Measurements from ENCODE around the gene OR2AT4. TPM values are rescaled to one million over a fixed set of nuclear protein-coding genes. Genes with fewer than 3 reads are reported as not detected.
"Not testable (repeated sequence)": the region's sequence is repeated elsewhere in the genome, so short reads cannot be mapped to it uniquely, and the experiment has no call there.

Gene OR2AT4
- total RNA-seq, 6 donors from 2014 or later: not detected

DNA sequence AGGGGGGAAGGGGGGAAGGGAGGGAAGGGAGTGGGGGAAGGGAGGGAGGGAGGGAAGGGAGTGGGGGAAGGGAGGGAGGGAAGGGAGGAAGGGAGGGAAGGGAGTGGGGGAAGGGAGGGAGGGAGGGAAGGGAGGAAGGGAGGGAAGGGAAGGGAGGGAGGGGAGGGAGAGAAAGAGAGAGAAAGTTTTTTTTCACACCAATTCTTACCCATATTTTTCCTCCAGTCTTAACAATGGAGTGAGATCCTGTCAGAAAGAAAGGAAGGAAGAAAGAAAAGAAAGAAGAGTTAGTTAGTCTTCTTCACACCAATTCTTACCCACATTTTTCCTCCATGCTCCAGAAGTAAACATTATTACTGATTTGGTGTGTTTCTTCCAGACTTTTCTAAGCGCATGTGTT is 3.0 kb upstream of the OR2AT4 start:
- no peaks in the 10 kb centered on the region for H3K27me3 ChIP-seq
- no peaks in the 10 kb centered on the region for H3K36me3 ChIP-seq
- H3K27ac ChIP-seq: no peak overlapping the region
- no peaks in the 10 kb centered on the region for H3K9me3 ChIP-seq
- no peak overlapping the region for H3K4me3 ChIP-seq
- DNase-seq: no peak
- H3K4me1 ChIP-seq: no peaks in the 10 kb centered on the region
- TF ChIP-seq POLR2A (IDR thresholded peaks at IDR 0.05) (no peak), EP300 (IDR thresholded peaks at IDR 0.05) (no peak), POLR2AphosphoS5 (IDR thresholded peaks at IDR 0.05) (no peak)
- TF ChIP-seq, protein P1, sequence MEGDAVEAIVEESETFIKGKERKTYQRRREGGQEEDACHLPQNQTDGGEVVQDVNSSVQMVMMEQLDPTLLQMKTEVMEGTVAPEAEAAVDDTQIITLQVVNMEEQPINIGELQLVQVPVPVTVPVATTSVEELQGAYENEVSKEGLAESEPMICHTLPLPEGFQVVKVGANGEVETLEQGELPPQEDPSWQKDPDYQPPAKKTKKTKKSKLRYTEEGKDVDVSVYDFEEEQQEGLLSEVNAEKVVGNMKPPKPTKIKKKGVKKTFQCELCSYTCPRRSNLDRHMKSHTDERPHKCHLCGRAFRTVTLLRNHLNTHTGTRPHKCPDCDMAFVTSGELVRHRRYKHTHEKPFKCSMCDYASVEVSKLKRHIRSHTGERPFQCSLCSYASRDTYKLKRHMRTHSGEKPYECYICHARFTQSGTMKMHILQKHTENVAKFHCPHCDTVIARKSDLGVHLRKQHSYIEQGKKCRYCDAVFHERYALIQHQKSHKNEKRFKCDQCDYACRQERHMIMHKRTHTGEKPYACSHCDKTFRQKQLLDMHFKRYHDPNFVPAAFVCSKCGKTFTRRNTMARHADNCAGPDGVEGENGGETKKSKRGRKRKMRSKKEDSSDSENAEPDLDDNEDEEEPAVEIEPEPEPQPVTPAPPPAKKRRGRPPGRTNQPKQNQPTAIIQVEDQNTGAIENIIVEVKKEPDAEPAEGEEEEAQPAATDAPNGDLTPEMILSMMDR (IDR thresholded peaks at IDR 0.05): no peak
- whole genome bisulfite sequencing, 2 donors: 91 to 92% methylated on average over 1 of the region's 1 CpG
- ATAC-seq (ENCODE audit: low FRiP score in 2 of 2): no peak

DNA sequence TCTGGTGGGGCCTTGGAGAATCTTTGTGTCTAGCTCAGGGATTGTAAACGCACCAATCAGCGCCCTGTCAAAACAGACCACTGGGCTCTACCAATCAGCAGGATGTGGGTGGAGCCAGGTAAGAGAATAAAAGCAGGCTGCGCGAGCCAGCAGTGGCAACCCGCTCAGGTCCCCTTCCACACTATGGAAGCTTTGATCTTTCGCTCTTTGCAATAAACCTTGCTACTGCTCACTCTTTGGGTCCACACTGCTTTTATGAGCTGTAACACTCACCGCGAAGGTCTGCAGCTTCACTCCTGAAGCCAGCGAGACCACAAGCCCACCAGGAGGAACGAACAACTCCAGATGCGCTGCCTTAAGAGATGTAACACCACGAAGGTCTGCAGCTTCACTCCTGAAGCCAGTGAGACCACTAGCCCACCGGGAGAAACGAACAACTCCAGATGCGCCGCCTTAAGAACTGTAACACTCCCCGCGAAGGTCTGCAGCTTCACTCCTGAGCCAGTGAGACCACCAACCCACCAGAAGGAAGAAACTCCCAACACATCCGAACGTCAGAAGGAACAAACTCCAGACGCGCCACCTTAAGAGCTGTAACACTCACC is 2.3 kb upstream of the OR2AT4 start:
- not testable (repeated sequence) for H3K4me3 ChIP-seq; H3K36me3 ChIP-seq; H3K27ac ChIP-seq; ATAC-seq (ENCODE audit: low FRiP score in 2 of 2); H3K9me3 ChIP-seq; H3K4me1 ChIP-seq; DNase-seq; H3K27me3 ChIP-seq
- 91 to 95% methylated on average over 14 to 22 of the region's 22 CpGs for WGBS, 2 donors

GRCh38 chr11:75098181-75098580 is 1.5 kb upstream of the OR2AT4 start:
- not testable (repeated sequence) for H3K9me3 ChIP-seq; H3K4me1 ChIP-seq; ATAC-seq (ENCODE audit: low FRiP score in 2 of 2); H3K4me3 ChIP-seq; H3K27ac ChIP-seq; H3K36me3 ChIP-seq; H3K27me3 ChIP-seq
- 95 to 99% methylated on average over 11 to 18 of the region's 21 CpGs for WGBS, 2 donors
- DNase-seq: peak in 1 of 2 donors; percentile 61

GRCh38 chr11:75097173-75097557 is 489 bp upstream of the OR2AT4 start:
- DNase-seq (no peak), ATAC-seq (ENCODE audit: low FRiP score in 2 of 2) (no peak)
- Histone ChIP-seq H3K27ac (no peak overlapping the region), H3K27me3 (no peaks in the 10 kb centered on the region), H3K4me3 (no peak overlapping the region), H3K4me1 (no peaks in the 10 kb centered on the region), H3K9me3 (no peaks in the 10 kb centered on the region), H3K36me3 (no peaks in the 10 kb centered on the region)
- TF ChIP-seq POLR2AphosphoS5 (IDR thresholded peaks at IDR 0.05): no peak
- no peak for TF ChIP-seq EP300 (IDR thresholded peaks at IDR 0.05)
- 62 to 66% methylated on average over 2 of the region's 2 CpGs for WGBS, 2 donors

DNA sequence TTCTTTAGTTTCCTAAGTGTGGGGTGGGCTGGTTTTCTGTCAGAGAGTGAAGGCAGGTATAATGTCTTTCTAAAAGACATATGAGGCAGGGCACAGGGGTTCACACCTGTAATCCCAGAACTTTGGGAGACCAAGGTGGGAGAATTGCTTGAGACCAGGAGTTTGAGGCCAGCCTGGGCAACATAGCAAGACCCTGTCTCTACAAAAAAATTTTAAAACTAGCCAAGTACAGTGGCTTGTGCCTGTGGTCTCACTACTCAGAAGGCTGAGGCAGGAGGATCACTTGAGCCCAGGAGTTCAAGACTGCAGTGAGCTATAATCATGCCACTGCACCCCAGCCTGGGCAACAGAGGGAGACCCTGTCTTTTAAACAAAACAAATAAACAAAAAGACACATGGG is 2.3 kb downstream of the OR2AT4 start:
- H3K27ac ChIP-seq: not testable (repeated sequence)

GRCh38 chr11:75090671-75091177 is 6.0 kb downstream of the OR2AT4 start:
- Histone ChIP-seq H3K9me3 (peaks cover 5 to 9% (median 6%) of the 10 kb centered on the region in 4 donors), H3K4me1 (no peaks in the 10 kb centered on the region), H3K27me3 (no peaks in the 10 kb centered on the region), H3K4me3 (no peak overlapping the region), H3K27ac (no peak overlapping the region), H3K36me3 (no peaks in the 10 kb centered on the region)
- no peak for TF ChIP-seq POLR2A (IDR thresholded peaks at IDR 0.05)
- TF ChIP-seq, protein P1 (IDR thresholded peaks at IDR 0.05): no peak
- no peak for TF ChIP-seq POLR2AphosphoS5 (IDR thresholded peaks at IDR 0.05)
- no peak for TF ChIP-seq EP300 (IDR thresholded peaks at IDR 0.05)
- DNase-seq (no peak), ATAC-seq (ENCODE audit: low FRiP score in 2 of 2) (no peak)
- 74 to 82% methylated on average over 4 of the region's 4 CpGs for WGBS, 2 donors

More for the DNA sequence above, 2.3 kb downstream of the OR2AT4 start:
- not testable (repeated sequence) for H3K4me3 ChIP-seq; H3K4me1 ChIP-seq; H3K27me3 ChIP-seq; ATAC-seq (ENCODE audit: low FRiP score in 2 of 2); H3K36me3 ChIP-seq; DNase-seq; H3K9me3 ChIP-seq

Measured in upper lobe of left lung (tissue), 6 donors.